NT2/D1 (cell line): ENCODE data around the gene AFF1.

Experiments
- YY1 ChIP-seq: IDR thresholded peaks from 2 replicates; pipeline ENCODE4 v1.6.1; 2011; ENCODE audit not compliant: insufficient read length, insufficient read depth
- ZNF274 ChIP-seq: IDR thresholded peaks from 2 replicates; pipeline ENCODE4 v1.6.1; 2011; ENCODE audit warnings: mild to moderate bottlenecking, low read depth, low read length

GRCh38 chr4:87080462-87080861 is 145.7 kb downstream of the AFF1 start:
- TF ChIP-seq YY1: no peak
- TF ChIP-seq ZNF274: no peak
